Measurements from ENCODE around the gene RPEL1.
"Not testable (repeated sequence)": the region's sequence is repeated elsewhere in the genome, so short reads cannot be mapped to it uniquely, and the experiment has no call there.

RPEL1 gene

GRCh38 chr10:103238506-103239252 is 7.0 kb upstream of the RPEL1 start:
- H3K4me1 ChIP-seq (ENCODE audit: control insufficient read depth, insufficient read depth, low read length) = peaks cover 9% of the 10 kb centered on the region
- H3K9ac ChIP-seq (ENCODE audit: low read depth, low read length) = no peak overlapping the region
- no peak overlapping the region for H3K4me3 ChIP-seq (ENCODE audit: low read depth, low read length)
- no peaks in the 10 kb centered on the region for H3K9me3 ChIP-seq (ENCODE audit: control insufficient read depth, insufficient read depth, low read length)
- no peaks in the 10 kb centered on the region for H3K36me3 ChIP-seq (ENCODE audit: control insufficient read depth, insufficient read depth, low read length)
- no peaks in the 10 kb centered on the region for H3K27me3 ChIP-seq (ENCODE audit: control insufficient read depth, insufficient read depth, low read length)

GRCh38 chr10:103241262-103242011 is 4.2 kb upstream of the RPEL1 start:
- Histone ChIP-seq H3K27me3 (ENCODE audit: control insufficient read depth, insufficient read depth, low read length) (no peaks in the 10 kb centered on the region), H3K9ac (ENCODE audit: low read depth, low read length) (no peak overlapping the region), H3K36me3 (ENCODE audit: control insufficient read depth, insufficient read depth, low read length) (no peaks in the 10 kb centered on the region), H3K9me3 (ENCODE audit: control insufficient read depth, insufficient read depth, low read length) (no peaks in the 10 kb centered on the region), H3K4me1 (ENCODE audit: control insufficient read depth, insufficient read depth, low read length) (peaks cover 9% of the 10 kb centered on the region), H3K4me3 (ENCODE audit: low read depth, low read length) (no peak overlapping the region)

- Histone ChIP-seq H3K9ac (ENCODE audit: low read depth, low read length) (no peak overlapping the region), H3K36me3 (ENCODE audit: control insufficient read depth, insufficient read depth, low read length) (no peaks in the 10 kb centered on the region), H3K4me3 (ENCODE audit: low read depth, low read length) (no peak overlapping the region), H3K9me3 (ENCODE audit: control insufficient read depth, insufficient read depth, low read length) (no peaks in the 10 kb centered on the region), H3K27me3 (ENCODE audit: control insufficient read depth, insufficient read depth, low read length) (no peaks in the 10 kb centered on the region), H3K4me1 (ENCODE audit: control insufficient read depth, insufficient read depth, low read length) (peaks cover 9% of the 10 kb centered on the region)
Measured at GRCh38 chr10:103244666-103245271, 918 bp upstream of the RPEL1 start.

- H3K4me1 ChIP-seq (ENCODE audit: control insufficient read depth, insufficient read depth, low read length) = peaks cover 5% of the 10 kb centered on the region
- H3K27me3 ChIP-seq (ENCODE audit: control insufficient read depth, insufficient read depth, low read length) = no peaks in the 10 kb centered on the region
Measured at GRCh38 chr10:103246324-103246723, 637 bp downstream of the RPEL1 start.

GRCh38 chr10:103254113-103254512 is 8.4 kb downstream of the RPEL1 start:
- no peak overlapping the region for H3K4me3 ChIP-seq (ENCODE audit: low read depth, low read length)
- H3K9me3 ChIP-seq (ENCODE audit: control insufficient read depth, insufficient read depth, low read length) = no peaks in the 10 kb centered on the region
- H3K27me3 ChIP-seq (ENCODE audit: control insufficient read depth, insufficient read depth, low read length) = no peaks in the 10 kb centered on the region
- H3K9ac ChIP-seq (ENCODE audit: low read depth, low read length) = no peak overlapping the region
- no peaks in the 10 kb centered on the region for H3K36me3 ChIP-seq (ENCODE audit: control insufficient read depth, insufficient read depth, low read length)
- H3K4me1 ChIP-seq (ENCODE audit: control insufficient read depth, insufficient read depth, low read length) = peaks cover 2% of the 10 kb centered on the region

More at GRCh38 chr10:103246324-103246723, 637 bp downstream of the RPEL1 start:
- no peaks in the 10 kb centered on the region for H3K36me3 ChIP-seq (ENCODE audit: control insufficient read depth, insufficient read depth, low read length)
- H3K4me3 ChIP-seq (ENCODE audit: low read depth, low read length) = no peak overlapping the region
- H3K9me3 ChIP-seq (ENCODE audit: control insufficient read depth, insufficient read depth, low read length) = no peaks in the 10 kb centered on the region
- no peak overlapping the region for H3K9ac ChIP-seq (ENCODE audit: low read depth, low read length)

- H3K9ac ChIP-seq (ENCODE audit: low read depth, low read length) = no peak overlapping the region
- H3K4me3 ChIP-seq (ENCODE audit: low read depth, low read length) = no peak overlapping the region
- H3K9me3 ChIP-seq (ENCODE audit: control insufficient read depth, insufficient read depth, low read length) = no peaks in the 10 kb centered on the region
- H3K4me1 ChIP-seq (ENCODE audit: control insufficient read depth, insufficient read depth, low read length) = peaks cover 2% of the 10 kb centered on the region
- no peaks in the 10 kb centered on the region for H3K27me3 ChIP-seq (ENCODE audit: control insufficient read depth, insufficient read depth, low read length)
- H3K36me3 ChIP-seq (ENCODE audit: control insufficient read depth, insufficient read depth, low read length) = no peaks in the 10 kb centered on the region
Measured at GRCh38 chr10:103254538-103255325, 9.0 kb downstream of the RPEL1 start.

GRCh38 chr10:103256613-103257012 is 10.9 kb downstream of the RPEL1 start:
- Histone ChIP-seq H3K9ac (ENCODE audit: low read depth, low read length) (no peak overlapping the region), H3K27me3 (ENCODE audit: control insufficient read depth, insufficient read depth, low read length) (no peaks in the 10 kb centered on the region), H3K4me1 (ENCODE audit: control insufficient read depth, insufficient read depth, low read length) (peaks cover 2% of the 10 kb centered on the region), H3K36me3 (ENCODE audit: control insufficient read depth, insufficient read depth, low read length) (no peaks in the 10 kb centered on the region), H3K4me3 (ENCODE audit: low read depth, low read length) (no peak overlapping the region), H3K9me3 (ENCODE audit: control insufficient read depth, insufficient read depth, low read length) (peaks cover 4% of the 10 kb centered on the region)

GRCh38 chr10:103257812-103258211 is 12.1 kb downstream of the RPEL1 start:
- Histone ChIP-seq H3K4me1 (ENCODE audit: control insufficient read depth, insufficient read depth, low read length) (peaks cover 2% of the 10 kb centered on the region), H3K9ac (ENCODE audit: low read depth, low read length) (no peak overlapping the region), H3K9me3 (ENCODE audit: control insufficient read depth, insufficient read depth, low read length) (peaks cover 4% of the 10 kb centered on the region), H3K36me3 (ENCODE audit: control insufficient read depth, insufficient read depth, low read length) (no peaks in the 10 kb centered on the region), H3K4me3 (ENCODE audit: low read depth, low read length) (no peak overlapping the region), H3K27me3 (ENCODE audit: control insufficient read depth, insufficient read depth, low read length) (no peaks in the 10 kb centered on the region)

- H3K9ac ChIP-seq (ENCODE audit: low read depth, low read length); H3K27me3 ChIP-seq (ENCODE audit: control insufficient read depth, insufficient read depth, low read length); H3K4me1 ChIP-seq (ENCODE audit: control insufficient read depth, insufficient read depth, low read length); H3K36me3 ChIP-seq (ENCODE audit: control insufficient read depth, insufficient read depth, low read length); H3K9me3 ChIP-seq (ENCODE audit: control insufficient read depth, insufficient read depth, low read length); H3K4me3 ChIP-seq (ENCODE audit: low read depth, low read length): not testable (repeated sequence)
Measured at GRCh38 chr10:103258928-103259327, 13.2 kb downstream of the RPEL1 start.

GRCh38 chr10:103259989-103260388 is 14.3 kb downstream of the RPEL1 start:
- no peaks in the 10 kb centered on the region for H3K4me1 ChIP-seq (ENCODE audit: control insufficient read depth, insufficient read depth, low read length)
- H3K9me3 ChIP-seq (ENCODE audit: control insufficient read depth, insufficient read depth, low read length) = peaks cover 4% of the 10 kb centered on the region
- H3K9ac ChIP-seq (ENCODE audit: low read depth, low read length) = no peak overlapping the region
- no peaks in the 10 kb centered on the region for H3K27me3 ChIP-seq (ENCODE audit: control insufficient read depth, insufficient read depth, low read length)
- H3K4me3 ChIP-seq (ENCODE audit: low read depth, low read length) = no peak overlapping the region
- no peaks in the 10 kb centered on the region for H3K36me3 ChIP-seq (ENCODE audit: control insufficient read depth, insufficient read depth, low read length)

- Histone ChIP-seq H3K9ac (ENCODE audit: low read depth, low read length) (no peak overlapping the region), H3K9me3 (ENCODE audit: control insufficient read depth, insufficient read depth, low read length) (peaks cover 4% of the 10 kb centered on the region), H3K4me1 (ENCODE audit: control insufficient read depth, insufficient read depth, low read length) (no peaks in the 10 kb centered on the region), H3K4me3 (ENCODE audit: low read depth, low read length) (no peak overlapping the region), H3K36me3 (ENCODE audit: control insufficient read depth, insufficient read depth, low read length) (no peaks in the 10 kb centered on the region), H3K27me3 (ENCODE audit: control insufficient read depth, insufficient read depth, low read length) (no peaks in the 10 kb centered on the region)
Measured at GRCh38 chr10:103262229-103262628, 16.5 kb downstream of the RPEL1 start.

Data from iPS-15b (cell line).